ENCODE results near the gene RASA3. TPM values are rescaled to one million over a fixed set of nuclear protein-coding genes. Genes with fewer than 3 reads are reported as not detected.
A peak's percentile ranks its signal among the peaks of the same experiment; 100 is the strongest.

Gene RASA3
- total RNA-seq, 3 donors from 2014 or later (not counting 1 experiment from before 2014, with no cell fraction given), result 252 to 277 (median 274) TPM

- Histone ChIP-seq H3K4me1 (ENCODE audit: control insufficient read depth, insufficient read depth, low read length) (peaks cover 19% of the 10 kb centered on the region), H3K27ac (ENCODE audit: low read length) (no peak overlapping the region), H3K9me3 (ENCODE audit: control insufficient read depth, insufficient read depth, low read length) (peaks cover 3% of the 10 kb centered on the region), H3K36me3 (ENCODE audit: control insufficient read depth, insufficient read depth, low read length) (peaks cover 7% of the 10 kb centered on the region), H3K4me3 (ENCODE audit: low read length) (no peak overlapping the region), H3K27me3 (ENCODE audit: control insufficient read depth, insufficient read depth, low read length) (no peaks in the 10 kb centered on the region)
- H3K27me3 Mint-ChIP-seq (ENCODE audit: low read depth in 2 of 2), result no peaks in the 10 kb centered on the region
- TF ChIP-seq CTCF (IDR thresholded peaks at IDR 0.05), result no peak
- peak overlapping the region; percentile 11 for H3K4me3 Mint-ChIP-seq
- no peak for DNase-seq
- 95% methylated on average over 7 of the region's 7 CpGs for WGBS (ENCODE audit: insufficient coverage)
- H3K9me3 Mint-ChIP-seq, result peaks cover 7 to 14% of the 10 kb centered on the region in 2 donors
- H3K27ac Mint-ChIP-seq, result peak overlapping the region; percentile 71 to 76
- no peak for ATAC-seq
- H3K4me1 Mint-ChIP-seq, result peaks cover 49 to 63% of the 10 kb centered on the region in 2 donors
- peaks cover 22% of the 10 kb centered on the region for H3K36me3 Mint-ChIP-seq
- intact Hi-C loops (cut with micrococcal nuclease), result no loop called here
Observed at GRCh38 chr13:114088863-114089262, 43.6 kb downstream of the RASA3 start.

GRCh38 chr13:114088234-114088633 lies 44.2 kb downstream of the RASA3 start:
- Histone ChIP-seq H3K27ac (ENCODE audit: low read length) (no peak overlapping the region), H3K9me3 (ENCODE audit: control insufficient read depth, insufficient read depth, low read length) (peaks cover 3% of the 10 kb centered on the region), H3K4me3 (ENCODE audit: low read length) (no peak overlapping the region), H3K4me1 (ENCODE audit: control insufficient read depth, insufficient read depth, low read length) (peaks cover 19% of the 10 kb centered on the region), H3K36me3 (ENCODE audit: control insufficient read depth, insufficient read depth, low read length) (peaks cover 7% of the 10 kb centered on the region), H3K27me3 (ENCODE audit: control insufficient read depth, insufficient read depth, low read length) (no peaks in the 10 kb centered on the region)
- 88% methylated on average over 6 of the region's 6 CpGs for WGBS (ENCODE audit: insufficient coverage)
- H3K36me3 Mint-ChIP-seq, result peaks cover 16% of the 10 kb centered on the region
- no peaks in the 10 kb centered on the region for H3K27me3 Mint-ChIP-seq (ENCODE audit: low read depth in 2 of 2)
- ATAC-seq, result no peak
- no peak for TF ChIP-seq CTCF (IDR thresholded peaks at IDR 0.05)
- H3K4me3 Mint-ChIP-seq, result no peak overlapping the region
- H3K9me3 Mint-ChIP-seq, result peaks cover 2 to 8% of the 10 kb centered on the region in 2 donors
- DNase-seq, result no peak
- H3K27ac Mint-ChIP-seq, result peak overlapping the region; percentile 49 to 76
- intact Hi-C loops (cut with micrococcal nuclease), result no loop called here
- H3K4me1 Mint-ChIP-seq, result peaks cover 44 to 57% of the 10 kb centered on the region in 2 donors

GRCh38 chr13:114087430-114087829 lies 45.0 kb downstream of the RASA3 start:
- H3K9me3 ChIP-seq (ENCODE audit: control insufficient read depth, insufficient read depth, low read length), result peaks cover 3% of the 10 kb centered on the region
- H3K36me3 ChIP-seq (ENCODE audit: control insufficient read depth, insufficient read depth, low read length), result peaks cover 7% of the 10 kb centered on the region
- Mint-ChIP-seq H3K4me1 (peaks cover 48 to 56% of the 10 kb centered on the region in 2 donors), H3K27ac (peak overlapping the region; percentile 49 to 76), H3K9me3 (peaks cover 2 to 8% of the 10 kb centered on the region in 2 donors), H3K27me3 (ENCODE audit: low read depth in 2 of 2) (no peaks in the 10 kb centered on the region), H3K36me3 (peaks cover 9% of the 10 kb centered on the region), H3K4me3 (peak overlapping the region; percentile 17)
- intact Hi-C loops (cut with micrococcal nuclease), result no loop called here
- peak in 1 of 2 donors; percentile 16 for DNase-seq
- no peak overlapping the region for H3K27ac ChIP-seq (ENCODE audit: low read length)
- no peak overlapping the region for H3K4me3 ChIP-seq (ENCODE audit: low read length)
- H3K4me1 ChIP-seq (ENCODE audit: control insufficient read depth, insufficient read depth, low read length), result peaks cover 24% of the 10 kb centered on the region
- TF ChIP-seq CTCF (IDR thresholded peaks at IDR 0.05), result no peak
- ATAC-seq, result no peak
- 90% methylated on average over 18 of the region's 18 CpGs for WGBS (ENCODE audit: insufficient coverage)
- no peaks in the 10 kb centered on the region for H3K27me3 ChIP-seq (ENCODE audit: control insufficient read depth, insufficient read depth, low read length)

Measured in natural killer cell (primary cell).